CD4-positive, alpha-beta T cell (primary cell): Measurements from ENCODE around the gene TMEM217. TPM values are rescaled to one million over a fixed set of nuclear protein-coding genes. Genes with fewer than 3 reads are reported as not detected.

ENCODE experiments used
- ATAC-seq: fragments of 200-7000 bp; cut with Tn5 transposase; one replicate; pipeline ENCODE4 v1.10.0; 2022; ENCODE audit warnings: mild to moderate bottlenecking; ENCODE audit not compliant: poor library complexity
- CTCF ChIA-PET: fragments of 350-600 bp; sonication (Branson Sonifier 250); formaldehyde crosslinking; loops from one replicate; lab custom pipeline; 2021; ENCODE audit warnings: antibody characterized with exemption, inconsistent platforms; lab: Charles Lee
- POLR2A ChIA-PET: fragments of 350-600 bp; sonication (Branson Sonifier 250); formaldehyde crosslinking; loops from one replicate; lab custom pipeline; 2021; ENCODE audit warnings: antibody characterized with exemption, inconsistent platforms; lab: Charles Lee
- DNase-seq, 14 experiments: peaks; one replicate each; pipeline ENCODE4 v3.0.0-alpha.2; 2013 to 2020; ENCODE audit warnings: mixed read lengths in 2 of 14
- H3K27ac ChIP-seq, 2 donors: one replicate each; pipeline versions ENCODE4 v1.5.1 to v1.7.0; 2013; ENCODE audit warnings: low read length in 2 of 2, low read depth in 1 of 2, mild to moderate bottlenecking in 1 of 2
- H3K27me3 ChIP-seq, 2 experiments: 1 replicate in 1 of 2; 2 replicates in 1 of 2; pipeline versions ENCODE4 v1.6.1 to v1.7.0; 2013; ENCODE audit warnings: low read length in 2 of 2, control low read depth in 1 of 2, mild to moderate bottlenecking in 1 of 2, moderate library complexity in 1 of 2; ENCODE audit not compliant: insufficient read depth in 2 of 2, control insufficient read depth in 1 of 2
- H3K36me3 ChIP-seq: one replicate; pipeline ENCODE4 v1.6.1; 2013; ENCODE audit warnings: low read length, control low read depth; ENCODE audit not compliant: insufficient read depth
- H3K4me1 ChIP-seq: one replicate; pipeline ENCODE4 v1.6.1; 2013; ENCODE audit warnings: low read length, control low read depth; ENCODE audit not compliant: insufficient read depth
- H3K4me3 ChIP-seq: one replicate; pipeline ENCODE4 v1.5.1; 2013; ENCODE audit warnings: mild to moderate bottlenecking, low read length, moderate library complexity
- H3K9me3 ChIP-seq, 2 experiments: 1 replicate in 1 of 2; 2 replicates in 1 of 2; pipeline versions ENCODE4 v1.6.1 to v1.7.0; 2013; ENCODE audit warnings: low read length in 2 of 2, mild to moderate bottlenecking in 2 of 2, control low read depth in 1 of 2, moderate library complexity in 1 of 2; ENCODE audit not compliant: control insufficient read depth in 1 of 2, insufficient read depth in 1 of 2
- H3K27ac Mint-ChIP-seq: one replicate; pipeline ENCODE4 v1.8.0; 2020; ENCODE audit warnings: mixed read lengths
- H3K27me3 Mint-ChIP-seq: one replicate; pipeline ENCODE4 v1.8.0; 2021; ENCODE audit warnings: mixed read lengths
- H3K36me3 Mint-ChIP-seq: one replicate; pipeline ENCODE4 v1.8.0; 2021; ENCODE audit warnings: low read depth, mixed read lengths
- H3K4me1 Mint-ChIP-seq: one replicate; pipeline ENCODE4 v1.8.0; 2021; ENCODE audit warnings: low read depth, mixed read lengths
- H3K4me3 Mint-ChIP-seq: one replicate; pipeline ENCODE4 v1.8.0; 2020; ENCODE audit warnings: mild to moderate bottlenecking, mixed read lengths
- H3K9me3 Mint-ChIP-seq: one replicate; pipeline ENCODE4 v1.8.0; 2020; ENCODE audit warnings: mixed read lengths
- CTCF ChIP-seq: fragments of 200-600 bp; IDR thresholded peaks from one replicate; pipeline ENCODE4 v1.8.0; 2022; ENCODE audit warnings: antibody characterized with exemption, mild to moderate bottlenecking
- intact Hi-C, 2 experiments: fragments of 100-400 bp; cut with DNase I in 1 of 2; cut with micrococcal nuclease in 1 of 2; formaldehyde crosslinking; loops; one replicate each; pipeline versions ENCODE4 v1.15.1 to v1.9.0; 2023 to 2025; cut with DNase I, micrococcal nuclease
- total RNA-seq, 174 experiments: library from RNA in 2 of 174; stranded (reverse) in 2 of 174; gene quantifications; one replicate each; pipeline ENCODE4 v1.2.3 and lab custom pipeline; 2021 to 2026

Gene TMEM217
- total RNA-seq, 2 experiments from 2014 or later = 0.41 to 0.47 TPM

- ChIA-PET POLR2A (no interaction called here), CTCF (interaction anchor here (1.1 kb wide), 1 partner anchor 19 kb away, joined by 3 read pairs; no protein-coding TSS in a partner anchor)
- no peaks in the 10 kb centered on the region for H3K36me3 Mint-ChIP-seq
- no peak overlapping the region for H3K27ac Mint-ChIP-seq
- no peak overlapping the region for H3K4me3 ChIP-seq
- H3K27me3 ChIP-seq = no peaks in the 10 kb centered on the region
- no peak for TF ChIP-seq CTCF
- ATAC-seq (no peak), DNase-seq (no peak)
- H3K4me1 Mint-ChIP-seq = peaks cover 12% of the 10 kb centered on the region
- H3K4me1 ChIP-seq = peaks cover 10% of the 10 kb centered on the region
- intact Hi-C loops = no loop called here
- H3K4me3 Mint-ChIP-seq = no peak overlapping the region
- no peaks in the 10 kb centered on the region for H3K36me3 ChIP-seq
- no peaks in the 10 kb centered on the region for H3K9me3 ChIP-seq
- no peak overlapping the region for H3K27ac ChIP-seq
- no peaks in the 10 kb centered on the region for H3K27me3 Mint-ChIP-seq
- no peaks in the 10 kb centered on the region for H3K9me3 Mint-ChIP-seq
Measured at GRCh38 chr6:37242429-37243052, 15.4 kb downstream of the TMEM217 start.

GRCh38 chr6:37241775-37242428 is 16.0 kb downstream of the TMEM217 start:
- Mint-ChIP-seq H3K9me3 (no peaks in the 10 kb centered on the region), H3K27ac (no peak overlapping the region), H3K4me1 (peaks cover 12% of the 10 kb centered on the region), H3K4me3 (no peak overlapping the region), H3K27me3 (no peaks in the 10 kb centered on the region), H3K36me3 (no peaks in the 10 kb centered on the region)
- Histone ChIP-seq H3K27me3 (no peaks in the 10 kb centered on the region), H3K27ac (no peak overlapping the region), H3K4me1 (peaks cover 10% of the 10 kb centered on the region), H3K4me3 (no peak overlapping the region), H3K36me3 (no peaks in the 10 kb centered on the region), H3K9me3 (no peaks in the 10 kb centered on the region)
- DNase-seq (no peak), ATAC-seq (no peak)
- TF ChIP-seq CTCF = no peak
- ChIA-PET CTCF (interaction anchor here (1.1 kb wide), 1 partner anchor 19 kb away, joined by 3 read pairs; no protein-coding TSS in a partner anchor), POLR2A (no interaction called here)
- intact Hi-C loops = no loop called here

- DNase-seq = no peak
- Histone ChIP-seq H3K9me3 (no peaks in the 10 kb centered on the region), H3K4me1 (peaks cover 10% of the 10 kb centered on the region), H3K27ac (no peak overlapping the region), H3K4me3 (no peak overlapping the region), H3K36me3 (no peaks in the 10 kb centered on the region), H3K27me3 (no peaks in the 10 kb centered on the region)
- H3K27ac Mint-ChIP-seq = no peak overlapping the region
- H3K36me3 Mint-ChIP-seq = no peaks in the 10 kb centered on the region
- H3K27me3 Mint-ChIP-seq = no peaks in the 10 kb centered on the region
- CTCF ChIA-PET = no interaction called here
- H3K9me3 Mint-ChIP-seq = no peaks in the 10 kb centered on the region
- intact Hi-C loops = no loop called here
- POLR2A ChIA-PET = interaction anchor here (2.3 kb wide), 1 partner anchor 16 kb away, joined by 7 read pairs; the partner anchor contains the start of genes TBC1D22B and TMEM217
- ATAC-seq = no peak
- TF ChIP-seq CTCF = no peak
- no peak overlapping the region for H3K4me3 Mint-ChIP-seq
- peaks cover 12% of the 10 kb centered on the region for H3K4me1 Mint-ChIP-seq
Measured at GRCh38 chr6:37241131-37241530, 16.8 kb downstream of the TMEM217 start.
